Limb (tissue), 2 donors: ENCODE results near the gene CTXN3.

Experiments
- DNase-seq, 2 donors: peaks; one replicate each; pipeline ENCODE4 v3.0.0-alpha.2; 2016; ENCODE audit errors: extremely low spot score in 2 of 2

The CTXN3 gene

DNA sequence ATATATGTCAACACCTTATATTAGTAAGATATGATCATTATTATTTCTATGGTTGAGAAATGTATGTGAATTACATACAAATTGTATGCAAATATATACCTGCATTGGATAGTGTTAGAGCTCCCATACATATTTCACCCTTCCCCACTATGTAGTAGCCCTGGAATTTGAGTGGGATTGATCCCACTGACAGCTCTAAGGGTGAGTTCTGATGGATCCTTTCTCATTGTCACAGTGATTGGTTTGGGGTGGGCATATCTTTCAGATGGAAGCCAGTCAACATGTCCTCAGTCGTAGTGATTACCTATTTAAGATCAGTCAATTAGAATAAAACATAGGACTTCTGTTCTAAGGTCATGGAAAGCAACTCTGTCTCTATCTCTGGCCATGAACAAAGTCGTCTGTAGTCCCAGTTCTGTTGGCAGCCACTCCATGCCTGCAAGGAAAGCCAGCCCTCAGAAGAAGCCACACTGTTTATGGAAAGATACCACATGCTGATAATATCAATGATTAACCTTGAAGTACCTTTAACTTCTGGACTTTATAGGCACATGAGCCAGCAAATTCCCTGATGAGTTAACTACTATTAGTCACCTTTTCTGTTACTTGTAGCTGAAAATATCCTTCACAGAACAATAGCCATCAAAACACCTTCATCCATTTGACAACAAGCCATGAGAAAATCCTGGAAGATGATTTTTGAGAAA lies 49.2 kb downstream of the CTXN3 start:
- DNase-seq = no peak

DNA sequence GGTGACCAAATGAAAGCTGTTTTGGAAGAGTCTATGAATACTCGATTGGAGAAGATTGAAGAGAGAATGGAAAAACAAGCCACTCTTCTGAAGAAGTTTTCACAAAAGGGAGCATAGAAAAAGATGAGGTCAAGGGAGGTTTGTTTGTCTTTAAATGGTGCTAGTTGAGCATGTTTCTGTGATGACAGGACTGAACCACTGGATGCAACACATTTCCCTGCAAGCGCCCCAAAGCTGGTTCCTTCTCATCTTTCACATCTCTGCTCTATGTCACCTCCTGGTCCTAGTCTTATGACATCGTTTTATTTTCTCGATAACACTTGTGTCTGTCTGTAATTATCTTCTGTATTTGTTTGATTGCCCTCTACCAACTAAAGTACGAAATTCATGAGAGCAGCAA lies 50.5 kb downstream of the CTXN3 start:
- no peak for DNase-seq

DNA sequence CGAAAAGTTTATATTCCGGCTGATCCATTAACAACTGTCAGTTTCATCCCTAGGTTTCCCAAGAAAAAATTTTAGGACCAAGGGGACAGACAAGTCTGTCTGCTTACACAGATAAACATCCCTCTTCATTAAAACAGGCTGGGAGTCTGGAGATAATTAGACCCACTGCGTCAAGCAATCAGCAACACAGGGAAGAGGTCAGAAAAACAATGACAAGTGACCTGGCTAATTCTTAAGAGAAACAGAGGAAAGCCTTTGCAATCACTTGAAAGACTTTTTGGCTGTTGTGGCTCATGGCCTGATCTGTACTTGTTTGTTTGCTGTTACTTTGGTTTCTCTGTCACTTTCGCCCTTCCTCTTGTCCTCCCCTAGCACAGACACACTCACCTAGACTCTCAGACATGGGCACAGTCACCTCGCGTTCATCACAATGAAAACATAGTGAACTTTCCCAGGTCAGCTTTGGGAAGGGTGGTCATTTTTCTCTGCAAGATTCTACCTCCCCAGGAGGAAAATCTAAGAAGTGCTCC lies 51.4 kb downstream of the CTXN3 start:
- DNase-seq = no peak

DNA sequence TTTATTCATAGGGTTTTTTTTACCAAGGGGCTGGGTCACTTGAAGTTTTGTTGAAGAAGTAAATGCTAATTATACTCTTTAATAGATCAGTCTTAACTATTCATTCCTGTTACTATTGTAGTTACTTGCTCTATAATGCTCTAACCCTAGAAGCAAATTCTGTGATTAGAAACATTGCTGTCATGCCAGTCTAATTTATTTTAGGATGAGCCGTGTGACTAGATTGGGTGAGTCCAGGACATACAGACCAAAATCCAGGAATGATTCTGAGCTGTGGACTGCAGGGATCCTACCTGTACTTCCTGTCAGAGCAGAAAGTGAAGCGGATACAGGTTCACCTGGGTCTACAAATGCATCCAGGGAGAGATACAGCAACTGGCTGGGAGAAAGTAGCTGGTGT lies 53.6 kb downstream of the CTXN3 start:
- DNase-seq = no peak

DNA sequence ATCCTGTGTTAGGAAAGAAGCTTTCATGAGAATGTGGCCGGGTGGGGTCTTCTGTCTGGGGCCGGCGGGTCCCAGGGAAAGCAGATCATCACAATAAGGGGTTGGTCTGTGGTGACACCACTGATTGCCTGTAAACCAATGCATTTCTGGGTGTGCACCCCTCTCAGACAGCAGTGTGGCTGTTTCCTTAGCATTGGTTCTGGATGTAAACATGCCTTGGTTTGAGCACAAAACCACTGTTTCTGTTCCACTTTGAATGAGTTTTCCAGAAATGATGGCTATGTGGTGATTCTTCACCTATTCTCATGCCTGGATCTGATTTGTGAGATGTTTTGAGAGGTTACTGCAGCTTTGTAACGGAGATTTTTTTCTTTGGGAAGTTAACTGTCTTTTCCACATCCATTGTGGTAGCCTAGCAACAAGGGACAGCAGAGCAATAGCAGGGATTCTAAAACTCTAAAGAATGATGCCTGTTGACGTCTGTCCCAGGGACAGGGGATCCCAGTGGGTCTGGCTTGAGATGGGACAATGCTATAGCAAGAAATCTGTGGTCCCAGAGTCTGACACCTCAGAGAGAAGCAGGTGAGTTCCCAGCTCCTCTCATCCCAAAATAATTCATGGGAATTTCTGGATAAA lies 54.2 kb downstream of the CTXN3 start, which contains the start of gene CCDC192:
CCDC192 (plus strand) TSS at position 466 of the 636 bp plus-strand sequence; CDS start at position 521, 55 bp downstream.
- no peak for DNase-seq

DNA sequence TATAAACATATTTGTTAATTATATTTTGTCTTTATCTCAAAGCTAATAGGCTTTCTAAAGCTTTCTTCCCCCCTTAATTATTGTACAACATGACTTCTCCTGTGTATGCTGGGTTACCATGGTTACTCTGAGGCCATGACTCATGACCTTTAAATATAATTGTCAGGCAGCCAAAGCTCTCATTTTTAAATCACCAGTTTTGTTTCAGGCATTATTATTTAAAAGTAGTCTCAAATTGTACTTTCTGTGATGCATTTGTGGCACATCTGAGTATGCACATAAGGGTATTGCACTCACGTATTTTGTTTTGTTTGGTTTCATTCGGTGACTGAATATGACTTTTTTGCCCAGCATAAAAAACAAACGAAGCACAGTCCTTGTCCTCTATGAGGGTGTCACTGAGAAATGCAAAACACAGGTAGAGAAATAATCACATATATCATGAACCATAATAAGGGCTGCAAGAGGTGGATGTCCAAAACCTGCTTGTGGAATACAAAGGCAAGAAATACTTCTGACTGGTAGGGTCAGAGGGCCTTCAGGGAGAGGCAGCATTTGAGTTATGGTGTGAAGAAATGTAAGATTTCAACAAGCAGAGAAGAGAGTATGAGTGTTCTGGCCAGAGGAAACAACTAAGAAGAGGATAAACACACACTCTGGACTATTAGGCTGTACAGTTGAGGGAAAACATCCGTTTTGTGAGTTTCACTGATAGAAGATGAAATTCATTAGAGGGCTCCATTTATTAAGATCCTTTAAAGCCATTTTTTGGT lies 56.4 kb downstream of the CTXN3 start:
- DNase-seq = peak in 1 of 2 donors; percentile 21

DNA sequence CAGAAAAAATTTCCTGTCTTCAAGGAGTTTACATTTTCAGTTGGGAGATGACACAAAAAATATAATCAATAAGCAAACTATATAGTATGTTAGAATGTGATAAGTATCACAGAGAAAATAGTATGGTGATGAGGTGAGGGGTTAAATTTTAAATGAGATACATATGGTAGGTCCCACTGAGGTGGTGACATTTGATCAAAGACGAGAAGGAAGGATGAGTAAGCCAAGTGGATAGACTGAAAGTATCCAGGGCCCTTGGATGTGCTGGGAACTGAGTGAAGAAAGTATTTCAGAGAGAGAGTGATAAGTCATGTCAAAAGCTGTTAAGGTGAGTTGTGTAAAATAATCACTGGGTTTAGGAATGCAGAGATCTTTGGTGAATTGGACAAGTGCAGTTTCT lies 57.8 kb downstream of the CTXN3 start:
- no peak for DNase-seq

DNA sequence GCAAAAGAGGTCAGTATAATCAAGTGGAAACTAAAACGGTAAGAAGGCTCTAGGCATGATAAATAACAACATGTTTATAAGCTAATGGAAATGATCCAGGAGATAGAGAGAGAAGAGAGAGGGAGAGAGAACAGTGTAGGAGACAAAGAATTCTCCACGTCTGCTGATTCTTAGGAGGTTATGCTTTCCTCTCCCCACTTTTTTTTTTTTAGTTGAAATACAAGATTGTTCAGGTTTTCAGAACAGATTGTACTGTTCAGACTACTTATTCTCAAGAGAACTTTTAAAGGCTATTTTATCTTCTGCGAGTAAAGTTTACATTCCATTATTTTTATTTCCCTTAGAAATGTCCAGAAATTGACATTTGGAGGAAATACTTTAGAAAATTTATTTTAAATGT lies 58.3 kb downstream of the CTXN3 start:
- DNase-seq = no peak
